NCI-H774 (cell line): Measurements from ENCODE around the gene SNF8.
"Not testable (repeated sequence)": the region's sequence is repeated elsewhere in the genome, so short reads cannot be mapped to it uniquely, and the experiment has no call there.

Experiments
- DNase-seq: peaks from one replicate; lab custom pipeline; 2025; lab: John Stamatoyannopoulos, UW

SNF8 gene

GRCh38 chr17:48944515-48945260 is at the start of gene SNF8:
SNF8 (minus strand) TSS chr17:48944842; CDS start chr17:48944734, 108 bp downstream.
- peak; percentile 94 for DNase-seq

- DNase-seq: no peak
Measured at GRCh38 chr17:48993951-48994350, 49.3 kb upstream of the SNF8 start.

- DNase-seq: no peak
Measured at GRCh38 chr17:48993305-48993704, 48.7 kb upstream of the SNF8 start.

- no peak for DNase-seq
Measured at GRCh38 chr17:48992444-48992843, 47.8 kb upstream of the SNF8 start.

GRCh38 chr17:48990882-48991357 is 46.3 kb upstream of the SNF8 start:
- DNase-seq: no peak

- DNase-seq: no peak
Measured at GRCh38 chr17:48989100-48989499, 44.5 kb upstream of the SNF8 start.

- DNase-seq: no peak
Measured at GRCh38 chr17:48985436-48986245, 41.0 kb upstream of the SNF8 start.

GRCh38 chr17:48981927-48982539 is 37.4 kb upstream of the SNF8 start:
- DNase-seq: no peak

GRCh38 chr17:48973806-48974205 is 29.2 kb upstream of the SNF8 start:
- DNase-seq: no peak

- DNase-seq: no peak
Measured at GRCh38 chr17:48972749-48973097, 28.1 kb upstream of the SNF8 start.

GRCh38 chr17:48970865-48971687 is 26.4 kb upstream of the SNF8 start:
- DNase-seq: no peak

- DNase-seq: no peak
Measured at GRCh38 chr17:48970224-48970623, 25.6 kb upstream of the SNF8 start.

GRCh38 chr17:48961516-48962233 is 17.0 kb upstream of the SNF8 start:
- no peak for DNase-seq

GRCh38 chr17:48960834-48961515 is 16.3 kb upstream of the SNF8 start:
- DNase-seq: no peak

- no peak for DNase-seq
Measured at GRCh38 chr17:48954300-48954755, 9.7 kb upstream of the SNF8 start.

GRCh38 chr17:48952904-48953303 is 8.3 kb upstream of the SNF8 start:
- DNase-seq: no peak

GRCh38 chr17:48951572-48951971 is 6.9 kb upstream of the SNF8 start:
- no peak for DNase-seq

GRCh38 chr17:48945261-48945651 is 614 bp upstream of the SNF8 start:
- DNase-seq: not testable (repeated sequence)

GRCh38 chr17:48933035-48933434 is 11.6 kb downstream of the SNF8 start:
- DNase-seq: no peak

- no peak for DNase-seq
Measured at GRCh38 chr17:48930435-48930873, 14.2 kb downstream of the SNF8 start.

- no peak for DNase-seq
Measured at GRCh38 chr17:48929812-48930165, 14.9 kb downstream of the SNF8 start.
